ENCODE results near the gene TTC28. TPM values are rescaled to one million over a fixed set of nuclear protein-coding genes. Genes with fewer than 3 reads are reported as not detected.

TTC28 gene
- total and polyA plus RNA-seq, 2 donors (not counting 3 experiments of a cell fraction or from before 2014, with no cell fraction given): 16.5 to 51.1 TPM

DNA sequence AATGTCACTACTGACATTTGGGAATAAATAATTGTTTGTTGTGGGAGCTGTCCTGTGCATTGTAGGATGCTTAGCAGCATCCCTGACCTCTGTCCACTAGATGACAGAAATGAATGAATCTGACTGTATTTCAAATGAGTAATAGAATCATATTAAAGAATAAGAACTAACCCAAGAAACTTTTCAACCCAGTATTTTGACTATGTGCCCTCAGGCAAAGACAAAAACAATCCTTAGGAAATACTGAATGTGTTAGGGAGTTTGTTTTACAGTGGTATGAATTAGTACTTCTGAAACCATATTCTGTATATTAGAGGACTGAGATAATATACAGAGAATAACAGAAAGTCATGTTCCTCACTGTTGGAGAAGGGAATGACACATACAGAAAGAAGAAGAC, 439.7 kb downstream of the TTC28 start:
- Histone ChIP-seq H4K20me1 (replicated peaks; ENCODE audit: control insufficient read depth, extremely low read depth, insufficient read depth, low read length) (peaks cover 5% of the 10 kb centered on the region), H3K9ac (replicated peaks; ENCODE audit: extremely low read depth, insufficient read depth, low read length) (no peak overlapping the region), H3K79me2 (ENCODE audit: control insufficient read depth, insufficient read depth, low read length) (no peaks in the 10 kb centered on the region), H3K27ac (ENCODE audit: insufficient read depth, low read depth, low read length) (no peak overlapping the region), H2AFZ (ENCODE audit: low read depth, low read length) (no peak overlapping the region), H3K36me3 (ENCODE audit: control insufficient read depth in 2 of 2, extremely low read depth in 1 of 2, insufficient read depth in 2 of 2, low read length in 2 of 2) (no peaks in the 10 kb centered on the region), H3K4me1 (ENCODE audit: control insufficient read depth, extremely low read depth, insufficient read depth, low read length) (no peaks in the 10 kb centered on the region), H3K27me3 (ENCODE audit: control insufficient read depth in 2 of 2, insufficient read depth in 2 of 2, low read length in 2 of 2) (no peaks in the 10 kb centered on the region), H3K9me3 (replicated peaks; ENCODE audit: control insufficient read depth, insufficient read depth, low read length) (no peaks in the 10 kb centered on the region), H3K9me1 (replicated peaks; ENCODE audit: control insufficient read depth, extremely low read depth, insufficient read depth, low read length) (no peaks in the 10 kb centered on the region), H3K4me2 (ENCODE audit: insufficient read depth, low read length) (no peak overlapping the region), H3K4me3 (replicated peaks in 1 of 3; ENCODE audit: insufficient read depth in 1 of 3, low read depth in 1 of 3, low read length in 3 of 3) (no peak overlapping the region)
- BruUV-seq (replicated peaks): no TSS peak
- FAIRE-seq: no peak
- CTCF ChIA-PET: interaction anchor here (0.9 to 1.4 kb wide), 2 partner anchors 9 to 10 kb away, joined by 3 read pairs; no protein-coding TSS in a partner anchor
- no peak for DNase-seq (ENCODE audit: low read depth, low spot score)
- intact Hi-C loops (cut with micrococcal nuclease): no loop called here
- dilution Hi-C loops (cut with MboI; ENCODE audit: extremely low pct_ligation_motif_present, low sequenced_read_pairs): no loop called here
- POLR2A ChIA-PET: no interaction called here
- no peak for TF ChIP-seq JUN (IDR thresholded peaks at IDR 0.05; ENCODE audit: borderline replicate concordance, insufficient read depth, insufficient read length, low read depth)
- TF ChIP-seq, protein P1, sequence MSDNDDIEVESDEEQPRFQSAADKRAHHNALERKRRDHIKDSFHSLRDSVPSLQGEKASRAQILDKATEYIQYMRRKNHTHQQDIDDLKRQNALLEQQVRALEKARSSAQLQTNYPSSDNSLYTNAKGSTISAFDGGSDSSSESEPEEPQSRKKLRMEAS (IDR thresholded peaks at IDR 0.05; ENCODE audit: insufficient read depth, insufficient read length): no peak
- no peak for TF ChIP-seq EZH2 (IDR thresholded peaks at IDR 0.05; ENCODE audit: borderline replicate concordance, low read depth, low read length, severe bottlenecking)
- no peak for TF ChIP-seq FOS (IDR thresholded peaks at IDR 0.05; ENCODE audit: borderline replicate concordance, insufficient read depth, low read length)
- no peak for TF ChIP-seq MYC (IDR thresholded peaks at IDR 0.05; ENCODE audit: low read depth, low read length)
- no peak for TF ChIP-seq POLR2AphosphoS5 (IDR thresholded peaks at IDR 0.05; ENCODE audit: insufficient read depth, low read depth, low read length)
- no peak for TF ChIP-seq GATA2 (IDR thresholded peaks at IDR 0.05; ENCODE audit: insufficient read depth, insufficient read length, low read depth, low read length)
- no peak for TF ChIP-seq POLR2A (IDR thresholded peaks at IDR 0.05; ENCODE audit: low read depth, low read length)
- TF ChIP-seq, protein P2, sequence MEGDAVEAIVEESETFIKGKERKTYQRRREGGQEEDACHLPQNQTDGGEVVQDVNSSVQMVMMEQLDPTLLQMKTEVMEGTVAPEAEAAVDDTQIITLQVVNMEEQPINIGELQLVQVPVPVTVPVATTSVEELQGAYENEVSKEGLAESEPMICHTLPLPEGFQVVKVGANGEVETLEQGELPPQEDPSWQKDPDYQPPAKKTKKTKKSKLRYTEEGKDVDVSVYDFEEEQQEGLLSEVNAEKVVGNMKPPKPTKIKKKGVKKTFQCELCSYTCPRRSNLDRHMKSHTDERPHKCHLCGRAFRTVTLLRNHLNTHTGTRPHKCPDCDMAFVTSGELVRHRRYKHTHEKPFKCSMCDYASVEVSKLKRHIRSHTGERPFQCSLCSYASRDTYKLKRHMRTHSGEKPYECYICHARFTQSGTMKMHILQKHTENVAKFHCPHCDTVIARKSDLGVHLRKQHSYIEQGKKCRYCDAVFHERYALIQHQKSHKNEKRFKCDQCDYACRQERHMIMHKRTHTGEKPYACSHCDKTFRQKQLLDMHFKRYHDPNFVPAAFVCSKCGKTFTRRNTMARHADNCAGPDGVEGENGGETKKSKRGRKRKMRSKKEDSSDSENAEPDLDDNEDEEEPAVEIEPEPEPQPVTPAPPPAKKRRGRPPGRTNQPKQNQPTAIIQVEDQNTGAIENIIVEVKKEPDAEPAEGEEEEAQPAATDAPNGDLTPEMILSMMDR (IDR thresholded peaks at IDR 0.05; ENCODE audit: extremely low read depth in 1 of 2, insufficient read depth in 1 of 2, low read depth in 1 of 2, low read length in 2 of 2): no peak

Measured in endothelial cell of umbilical vein (primary cell).